ENCODE results near the gene APOB. TPM values are rescaled to one million over a fixed set of nuclear protein-coding genes. Genes with fewer than 3 reads are reported as not detected.

The APOB gene
- total and polyA plus RNA-seq, 2 of the 8 experiments (the other 6 are each of a cell fraction or from before 2014, with no cell fraction given) = 0.15 to 0.61 TPM

- Histone ChIP-seq H4K91ac (replicated peaks; ENCODE audit: insufficient read length, low read length) (no peak overlapping the region), H3K4ac (replicated peaks; ENCODE audit: insufficient read length, low read depth, low read length) (no peak overlapping the region), H3K9me3 (ENCODE audit: insufficient read depth in 2 of 2, low read depth in 1 of 2, low read length in 1 of 2) (no peaks in the 10 kb centered on the region), H2AK5ac (ENCODE audit: low read depth, low read length) (no peak overlapping the region), H3K4me3 (ENCODE audit: extremely low read depth in 1 of 4, insufficient read depth in 2 of 4, low read depth in 3 of 4, low read length in 4 of 4) (no peak overlapping the region), H3K14ac (ENCODE audit: insufficient read length) (no peak overlapping the region), H2BK5ac (ENCODE audit: low read depth, low read length) (no peak overlapping the region), H3K9ac (replicated peaks in 1 of 4; ENCODE audit: extremely low read depth in 1 of 4, low read depth in 3 of 4, low read length in 3 of 4) (no peak overlapping the region), H3K4me1 (replicated peaks in 1 of 4; ENCODE audit: control insufficient read depth in 3 of 4, insufficient read depth in 4 of 4, low read length in 3 of 4) (no peaks in the 10 kb centered on the region), H4K8ac (ENCODE audit: extremely low read depth, insufficient read depth, low read length) (no peak overlapping the region), H2BK20ac (ENCODE audit: low read length) (no peak overlapping the region), H2BK12ac (ENCODE audit: low read depth, low read length) (no peak overlapping the region), H3K27ac (ENCODE audit: low read depth, low read length) (no peak overlapping the region), H3K4me2 (ENCODE audit: insufficient read depth in 1 of 2, low read depth in 2 of 2, low read length in 2 of 2) (no peak overlapping the region), H2BK15ac (ENCODE audit: low read length) (no peak overlapping the region), H3K23ac (ENCODE audit: insufficient read length) (no peak overlapping the region), H3K79me1 (ENCODE audit: low read depth, low read length) (no peaks in the 10 kb centered on the region), H2AFZ (ENCODE audit: low read length) (no peak overlapping the region), H3K79me2 (ENCODE audit: control insufficient read depth in 1 of 2, insufficient read depth in 2 of 2, low read length in 2 of 2) (no peaks in the 10 kb centered on the region), H2BK120ac (replicated peaks; ENCODE audit: low read depth, low read length) (no peak overlapping the region), H4K20me1 (replicated peaks in 1 of 2; ENCODE audit: control insufficient read depth in 1 of 2, insufficient read depth in 2 of 2, low read length in 2 of 2) (no peaks in the 10 kb centered on the region), H4K5ac (ENCODE audit: insufficient read length, low read depth, low read length) (no peak overlapping the region), H3K36me3 (ENCODE audit: control insufficient read depth in 2 of 4, insufficient read depth in 4 of 4, low read length in 3 of 4) (no peaks in the 10 kb centered on the region), H3K18ac (ENCODE audit: extremely low read depth, low read length) (no peak overlapping the region), H3K56ac (replicated peaks; ENCODE audit: insufficient read length, low read depth, low read length) (no peak overlapping the region), H3K27me3 (replicated peaks in 1 of 4; ENCODE audit: control insufficient read depth in 3 of 4, extremely low read depth in 1 of 4, insufficient read depth in 3 of 4, low read length in 3 of 4) (no peaks in the 10 kb centered on the region), H3K23me2 (ENCODE audit: low read depth, low read length) (no peaks in the 10 kb centered on the region)
- no peak for DNase-seq (ENCODE audit: low read depth in 1 of 2, low spot score in 2 of 2)
- FAIRE-seq = no peak
- POLR2A ChIA-PET (ENCODE audit: partially characterized antibody) = no interaction called here
- CTCF ChIA-PET (ENCODE audit: partially characterized antibody) = interaction anchor here (1.0 to 2.1 kb wide), 7 partner anchors 8 to 309 kb away, joined by 3 to 9 read pairs (median 5); no protein-coding TSS in a partner anchor
- 94% methylated on average over 4 of the region's 4 CpGs; no CpG with 5 or more reads in 1 of the 2 experiments for WGBS, 2 experiments (ENCODE audit: extremely low coverage in 1 of 2, insufficient coverage in 1 of 2, insufficient read length in 1 of 2, insufficient replicate concordance in 2 of 2, low coverage in 1 of 2, low lambda C conversion rate in 2 of 2, missing lambda C conversion rate in 1 of 2)
- TF ChIP-seq GTF2F1 (IDR thresholded peaks at IDR 0.05; ENCODE audit: borderline replicate concordance, low read depth, low read length) (no peak), HDAC6 (IDR thresholded peaks at IDR 0.05; ENCODE audit: low read depth, low read length) (no peak), MAFK (IDR thresholded peaks at IDR 0.05; ENCODE audit: low read depth, low read length) (no peak), HDAC2 (IDR thresholded peaks at IDR 0.05; ENCODE audit: borderline replicate concordance in 1 of 2, low read depth in 2 of 2, low read length in 2 of 2) (no peak), SP4 (IDR thresholded peaks at IDR 0.05; ENCODE audit: low read length) (no peak), NANOG (IDR thresholded peaks at IDR 0.05; ENCODE audit: insufficient read depth, low read depth, low read length, poor library complexity, severe bottlenecking) (no peak), RFX5 (IDR thresholded peaks at IDR 0.05; ENCODE audit: borderline replicate concordance, low read depth, low read length) (no peak), SUZ12 (IDR thresholded peaks at IDR 0.05; ENCODE audit: low read length) (no peak)
Observed at GRCh38 chr2:20970068-20970467, 73.8 kb downstream of the APOB start.

All from H1 (cell line).